ENCODE data around the gene LRRC36. TPM values are rescaled to one million over a fixed set of nuclear protein-coding genes. Genes with fewer than 3 reads are reported as not detected.

LRRC36 gene
- 0.37 TPM in 1 of 2 replicates, not detected in the other for total RNA-seq (2014; rRNA removed; shearing (Covaris generic); ENCODE audit: low replicate concordance)

GRCh38 chr16:67326472-67327309 lies at the start of gene LRRC36, which contains the start of gene KCTD19:
LRRC36 (plus strand) TSS chr16:67326815; CDS start chr16:67326863, 48 bp downstream.
KCTD19 (minus strand) TSS chr16:67326741; CDS start chr16:67326707, 34 bp downstream.
- in situ Hi-C loops (cut with HindIII; ENCODE audit: low pct_unique_long_range_greater_than_20kb, low sequenced_read_pairs), result no loop called here
- DNase-seq (ENCODE audit: low read depth), result peak; percentile 83

- peak; percentile 95 for DNase-seq (ENCODE audit: low read depth)
- in situ Hi-C loops (cut with HindIII; ENCODE audit: low pct_unique_long_range_greater_than_20kb, low sequenced_read_pairs), result no loop called here
Observed at GRCh38 chr16:67277294-67277998, 49.2 kb upstream of the LRRC36 start.

- peak; percentile 68 for DNase-seq (ENCODE audit: low read depth)
- in situ Hi-C loops (cut with HindIII; ENCODE audit: low pct_unique_long_range_greater_than_20kb, low sequenced_read_pairs), result no loop called here
Observed at GRCh38 chr16:67277999-67278772, 48.4 kb upstream of the LRRC36 start.

DNA sequence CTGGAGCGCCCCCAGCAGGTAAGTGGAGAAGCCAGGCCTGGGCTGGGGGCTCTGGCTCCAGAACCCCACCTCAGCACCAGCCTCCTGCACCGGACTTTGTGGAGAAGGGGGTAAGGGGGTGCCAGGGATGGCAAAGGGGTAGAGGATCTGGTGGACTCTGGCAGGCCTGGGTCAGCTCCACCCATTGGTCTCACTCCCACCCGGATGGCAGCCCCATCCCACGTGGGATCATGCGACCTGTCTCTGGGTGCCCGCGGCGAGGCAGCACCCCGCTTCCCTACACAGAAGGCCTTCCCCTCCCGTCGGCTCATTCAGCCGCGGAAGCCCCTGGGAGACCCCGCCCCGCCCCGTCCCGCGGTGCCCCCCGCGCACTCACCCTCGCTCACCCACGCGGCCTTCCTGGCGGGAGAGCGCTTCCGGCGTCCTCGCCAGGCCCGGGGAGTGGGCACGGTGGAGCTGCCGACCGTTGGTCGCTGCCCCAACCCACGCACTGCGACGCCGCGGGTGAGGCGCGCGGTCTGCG lies 47.8 kb upstream of the LRRC36 start:
- peak; percentile 65 for DNase-seq (ENCODE audit: low read depth)
- in situ Hi-C loops (cut with HindIII; ENCODE audit: low pct_unique_long_range_greater_than_20kb, low sequenced_read_pairs), result no loop called here

- in situ Hi-C loops (cut with HindIII; ENCODE audit: low pct_unique_long_range_greater_than_20kb, low sequenced_read_pairs), result no loop called here
- peak; percentile 80 for DNase-seq (ENCODE audit: low read depth)
Observed at GRCh38 chr16:67279296-67280089, 47.1 kb upstream of the LRRC36 start, which contains the start of gene PLEKHG4. PLEKHG4 (plus strand) TSS chr16:67279532; CDS start chr16:67280045, 513 bp downstream.

- in situ Hi-C loops (cut with HindIII; ENCODE audit: low pct_unique_long_range_greater_than_20kb, low sequenced_read_pairs), result no loop called here
- no peak for DNase-seq (ENCODE audit: low read depth)
Observed at GRCh38 chr16:67280090-67281015, 46.3 kb upstream of the LRRC36 start.

DNA sequence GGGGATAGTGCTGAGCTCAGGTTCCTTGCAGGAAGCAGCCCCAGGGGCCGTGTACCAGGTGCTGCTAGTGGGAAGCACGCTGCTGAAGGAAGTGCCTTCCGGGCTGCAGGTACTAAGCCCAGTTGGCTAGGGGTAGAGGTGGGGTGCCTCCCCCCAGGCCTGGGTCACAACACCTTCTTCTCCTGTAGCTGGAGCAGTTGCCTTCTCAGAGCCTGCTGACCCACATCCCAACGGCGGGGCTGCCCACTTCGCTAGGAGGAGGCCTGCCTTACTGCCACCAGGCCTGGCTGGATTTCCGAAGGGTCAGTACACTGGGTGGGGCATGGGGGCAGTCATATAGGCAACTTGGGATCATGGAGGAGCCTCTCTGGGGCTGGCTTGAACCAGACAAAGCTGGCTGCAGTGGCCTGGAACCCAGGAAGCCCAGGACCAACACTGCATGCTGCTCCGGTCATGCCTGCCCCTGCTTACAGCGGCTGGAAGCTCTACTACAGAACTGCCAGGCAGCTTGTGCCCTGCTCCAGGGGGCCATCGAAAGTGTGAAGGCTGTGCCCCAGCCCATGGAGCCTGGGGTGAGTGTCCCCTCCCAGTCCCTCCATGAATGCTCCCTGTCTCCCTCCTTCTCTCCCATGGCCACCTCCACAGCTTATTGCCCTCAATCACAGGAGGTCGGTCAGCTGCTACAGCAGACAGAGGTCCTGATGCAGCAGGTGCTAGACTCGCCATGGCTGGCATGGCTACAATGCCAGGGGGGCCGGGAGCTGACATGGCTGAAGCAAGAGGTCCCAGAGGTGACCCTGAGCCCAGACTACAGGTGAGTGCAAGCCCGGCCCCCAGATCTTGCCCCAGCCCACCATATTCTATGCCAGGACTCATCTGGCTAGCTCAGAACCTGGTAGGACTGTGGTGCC lies 44.8 kb upstream of the LRRC36 start:
- DNase-seq (ENCODE audit: low read depth), result no peak
- in situ Hi-C loops (cut with HindIII; ENCODE audit: low pct_unique_long_range_greater_than_20kb, low sequenced_read_pairs), result no loop called here

- DNase-seq (ENCODE audit: low read depth), result no peak
- in situ Hi-C loops (cut with HindIII; ENCODE audit: low pct_unique_long_range_greater_than_20kb, low sequenced_read_pairs), result no loop called here
Observed at GRCh38 chr16:67282447-67282805, 44.2 kb upstream of the LRRC36 start.

- DNase-seq (ENCODE audit: low read depth), result peak; percentile 17
- in situ Hi-C loops (cut with HindIII; ENCODE audit: low pct_unique_long_range_greater_than_20kb, low sequenced_read_pairs), result no loop called here
Observed at GRCh38 chr16:67283039-67283825, 43.4 kb upstream of the LRRC36 start.

DNA sequence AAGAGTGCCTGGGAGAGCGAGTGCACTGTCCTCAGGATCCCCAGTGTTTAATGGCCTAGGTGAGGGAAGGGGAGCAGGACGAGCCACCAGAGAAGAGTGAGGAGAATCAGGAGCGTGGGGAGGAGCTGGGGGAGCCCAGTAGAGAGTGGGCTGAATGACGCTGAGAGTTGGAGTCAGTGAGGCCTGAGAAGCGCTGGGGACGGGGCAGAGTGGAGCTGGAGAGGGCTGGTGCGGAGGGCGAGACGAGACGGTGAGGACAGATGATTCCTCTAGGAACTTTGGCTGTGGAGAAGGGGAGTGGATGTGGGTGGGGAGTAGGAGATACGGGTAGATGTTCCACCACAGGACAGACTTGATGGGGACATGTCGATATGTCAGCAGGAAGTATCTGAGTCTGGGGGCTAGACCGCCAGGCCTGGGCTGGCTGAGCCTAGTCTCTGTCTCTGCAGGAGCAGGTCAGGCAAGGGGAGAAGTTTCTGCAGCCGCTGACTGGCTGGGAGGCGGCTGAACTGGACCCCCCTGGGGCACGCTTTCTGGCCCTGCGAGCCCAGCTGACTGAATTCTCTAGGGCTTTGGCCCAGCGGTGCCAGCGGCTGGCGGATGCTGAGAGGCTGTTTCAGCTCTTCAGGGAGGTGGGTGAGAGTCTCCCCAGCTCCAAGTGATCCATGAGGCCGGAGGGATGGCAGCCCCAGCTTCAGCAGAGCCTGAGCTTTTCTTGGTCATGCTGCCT lies 42.6 kb upstream of the LRRC36 start:
- DNase-seq (ENCODE audit: low read depth), result no peak
- in situ Hi-C loops (cut with HindIII; ENCODE audit: low pct_unique_long_range_greater_than_20kb, low sequenced_read_pairs), result no loop called here

- in situ Hi-C loops (cut with HindIII; ENCODE audit: low pct_unique_long_range_greater_than_20kb, low sequenced_read_pairs), result no loop called here
- no peak for DNase-seq (ENCODE audit: low read depth)
Observed at GRCh38 chr16:67284699-67285646, 41.6 kb upstream of the LRRC36 start.

DNA sequence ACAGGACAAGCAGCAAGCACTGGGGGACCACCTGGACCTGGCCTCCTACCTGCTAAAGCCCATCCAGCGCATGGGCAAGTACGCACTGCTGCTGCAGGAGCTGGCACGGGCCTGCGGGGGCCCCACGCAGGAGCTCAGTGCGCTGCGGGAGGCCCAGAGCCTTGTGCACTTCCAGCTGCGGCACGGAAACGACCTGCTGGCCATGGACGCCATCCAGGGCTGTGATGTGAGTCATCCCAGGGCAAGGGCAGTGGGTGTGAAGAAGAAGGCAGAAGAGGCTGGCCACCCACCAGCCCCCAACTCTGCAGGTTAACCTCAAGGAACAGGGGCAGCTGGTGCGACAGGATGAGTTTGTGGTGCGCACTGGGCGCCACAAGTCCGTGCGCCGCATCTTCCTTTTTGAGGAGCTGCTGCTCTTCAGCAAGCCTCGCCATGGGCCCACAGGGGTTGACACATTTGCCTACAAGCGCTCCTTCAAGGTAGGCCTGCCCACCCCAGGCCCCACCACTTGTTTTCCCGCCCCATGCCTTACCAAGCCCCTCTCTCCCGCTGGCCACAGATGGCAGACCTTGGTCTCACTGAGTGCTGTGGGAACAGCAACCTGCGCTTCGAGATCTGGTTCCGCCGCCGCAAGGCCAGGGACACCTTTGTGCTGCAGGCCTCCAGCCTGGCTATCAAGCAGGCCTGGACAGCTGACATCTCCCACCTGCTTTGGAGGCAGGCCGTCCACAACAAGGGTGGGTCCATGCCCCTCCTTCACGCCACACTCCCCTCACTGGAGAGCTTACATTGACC lies 40.0 kb upstream of the LRRC36 start:
- DNase-seq (ENCODE audit: low read depth), result no peak
- in situ Hi-C loops (cut with HindIII; ENCODE audit: low pct_unique_long_range_greater_than_20kb, low sequenced_read_pairs), result no loop called here

- no peak for DNase-seq (ENCODE audit: low read depth)
- in situ Hi-C loops (cut with HindIII; ENCODE audit: low pct_unique_long_range_greater_than_20kb, low sequenced_read_pairs), result no loop called here
Observed at GRCh38 chr16:67287960-67288359, 38.7 kb upstream of the LRRC36 start.

Data from Caki2 (cell line).